Activated CD4-positive, alpha-beta T cell treated with anti-CD3 and anti-CD28 coated beads for 4 hours (primary cell): ENCODE measurements around the gene PRDM15.

Experiments used
- DNase-seq, 2 donors: peaks; one replicate each; pipeline ENCODE4 v3.0.0-alpha.2; 2020

The PRDM15 gene

GRCh38 chr21:41908829-41909228 is 29.7 kb upstream of the PRDM15 start:
- DNase-seq = no peak

DNA sequence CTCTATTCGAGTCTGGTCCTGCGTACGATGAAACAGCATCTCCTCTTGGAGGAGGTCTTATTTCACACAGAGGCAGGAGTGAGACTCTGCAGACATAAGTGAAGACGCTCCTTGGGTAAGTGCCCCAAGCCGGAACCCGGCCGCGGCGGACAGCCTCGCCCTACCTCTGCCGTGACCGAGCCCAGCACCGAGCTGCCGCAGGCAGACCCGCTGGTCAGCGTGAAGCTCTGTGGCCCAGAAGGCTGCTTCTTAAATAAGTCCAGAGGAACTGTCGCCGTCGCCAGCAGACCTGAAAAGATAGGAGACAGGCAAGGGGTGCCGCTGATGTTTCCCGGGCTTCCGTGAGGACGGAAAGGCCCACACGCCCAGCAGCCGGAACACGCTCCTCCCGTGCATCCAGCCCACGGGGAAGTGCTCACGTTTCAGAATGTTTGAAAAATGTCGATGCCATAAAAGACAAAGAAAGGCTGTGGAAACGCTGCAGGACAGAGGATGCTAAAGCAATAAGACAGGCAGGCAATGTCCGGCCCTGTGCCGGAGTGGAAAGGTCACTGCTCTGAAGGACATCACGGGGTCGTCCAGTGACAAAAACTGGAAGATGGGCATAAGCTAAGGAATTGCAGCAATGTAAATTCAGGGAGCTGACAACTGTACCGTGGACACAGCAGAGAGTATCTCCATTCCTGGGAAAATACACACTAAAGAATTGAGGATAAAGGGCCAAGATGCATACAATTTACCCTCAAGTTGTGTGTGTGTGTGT is 28.5 kb upstream of the PRDM15 start:
- DNase-seq = no peak

DNA sequence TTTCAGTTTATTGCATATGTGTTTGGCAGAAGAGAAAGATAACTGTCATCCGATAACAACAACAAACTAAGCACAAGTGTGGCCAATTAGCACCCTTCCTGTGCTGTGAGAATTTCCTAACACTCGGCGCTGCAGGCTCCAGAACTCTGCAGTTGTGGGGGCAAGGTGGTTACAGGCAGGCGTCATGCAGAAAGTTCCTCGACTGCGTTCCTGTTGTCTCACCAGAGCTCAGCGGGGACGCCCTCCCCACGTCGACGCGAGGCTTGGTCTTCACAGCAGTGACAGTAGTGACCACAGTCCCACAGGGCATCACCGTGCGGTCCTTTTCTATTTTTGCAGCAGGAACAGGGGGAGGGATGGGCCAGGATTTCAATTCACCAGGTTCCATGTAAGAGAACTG is 27.6 kb upstream of the PRDM15 start:
- no peak for DNase-seq

DNA sequence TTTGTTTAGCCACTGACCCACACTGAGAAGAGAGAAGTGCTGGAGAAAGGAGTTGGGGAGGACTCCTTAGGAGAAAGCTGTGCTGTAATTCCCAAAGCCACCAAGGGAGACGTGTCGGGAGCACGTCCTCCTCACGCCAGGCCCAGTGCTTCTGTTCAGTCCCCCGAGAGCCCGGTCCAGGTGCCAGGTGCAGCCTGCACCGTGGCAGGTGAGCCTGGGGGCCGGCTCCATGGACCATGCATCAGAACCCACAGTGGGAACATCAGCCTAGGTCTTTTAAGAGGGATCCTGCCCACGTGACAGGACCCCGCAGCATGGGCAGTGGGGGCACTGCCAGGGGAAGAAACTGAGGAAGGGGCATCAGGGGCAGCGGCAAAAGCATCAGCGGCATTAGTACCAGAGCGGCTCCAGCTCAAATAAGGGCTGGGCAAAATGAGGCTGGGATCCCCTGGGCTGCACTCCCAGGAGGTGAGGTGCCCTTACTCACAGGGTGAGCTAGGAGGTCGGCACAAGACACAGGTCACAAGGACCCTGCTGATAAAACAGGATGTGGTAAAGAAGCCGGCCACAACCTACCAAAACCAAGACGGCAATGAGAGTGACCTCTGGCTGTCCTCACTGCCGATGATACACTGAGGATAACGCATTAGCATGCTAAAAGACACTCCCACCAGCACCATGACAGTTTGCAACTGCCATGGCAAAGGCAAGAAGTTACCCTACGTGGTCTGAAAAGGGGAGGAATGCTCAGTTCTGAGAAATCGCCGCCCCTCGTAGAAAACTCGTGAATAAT is 24.6 kb upstream of the PRDM15 start:
- no peak for DNase-seq

DNA sequence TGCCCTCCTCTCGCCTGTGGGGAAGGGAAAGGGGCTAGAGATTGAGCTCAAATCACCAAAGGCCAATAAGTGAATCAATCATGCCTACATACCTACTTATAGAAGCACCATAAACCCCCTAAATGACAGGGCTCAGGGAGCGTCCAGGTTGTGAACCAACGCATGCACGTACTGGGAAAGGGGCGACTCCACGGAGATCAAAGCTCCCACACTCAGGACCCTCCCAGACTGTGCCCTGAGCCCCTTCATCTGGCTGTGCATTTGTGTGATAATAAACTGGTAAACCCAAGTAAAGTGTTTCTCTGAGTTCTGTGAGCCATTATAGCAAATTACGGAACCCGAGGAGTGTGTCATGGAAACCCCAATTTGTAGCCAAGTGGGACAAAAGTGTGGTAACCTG is 23.8 kb upstream of the PRDM15 start:
- no peak for DNase-seq

DNA sequence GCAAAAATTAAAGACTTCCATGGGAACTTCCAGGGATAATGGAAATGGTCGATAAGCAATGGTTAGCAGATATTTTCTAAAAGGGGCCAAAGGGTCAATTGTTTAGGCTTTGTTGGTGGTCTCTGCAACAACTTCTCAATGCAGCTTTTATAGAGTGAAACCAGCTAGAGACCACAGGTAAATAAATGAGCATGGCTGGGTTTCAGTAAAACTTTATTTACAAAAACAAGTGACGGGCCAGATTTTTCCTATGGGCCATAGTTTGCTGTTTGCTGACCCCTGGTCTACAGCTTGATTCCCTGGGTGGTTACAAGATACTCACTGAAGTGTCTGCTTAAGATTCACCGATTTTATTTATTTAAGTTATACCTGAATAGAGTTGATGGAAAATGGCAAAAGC is 22.6 kb upstream of the PRDM15 start:
- DNase-seq = no peak

DNA sequence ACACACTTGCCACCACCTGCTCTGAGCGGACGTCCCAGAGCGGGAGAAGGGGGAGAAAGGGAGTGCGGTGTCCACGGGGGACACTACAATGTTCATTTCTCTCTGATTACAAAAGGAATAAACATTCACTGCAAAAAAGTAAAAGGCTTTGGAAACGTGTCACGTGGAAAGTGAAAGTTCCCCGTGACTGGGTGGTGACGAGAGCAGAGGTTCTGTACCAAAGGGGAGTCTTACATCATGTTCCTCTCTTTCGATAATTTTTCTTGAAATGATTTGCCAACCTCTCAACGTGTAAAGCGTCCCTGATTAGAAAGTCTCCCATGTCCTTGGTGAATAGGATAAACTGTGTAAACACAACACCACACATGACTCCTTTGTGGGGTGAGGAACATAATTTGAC is 22.0 kb upstream of the PRDM15 start:
- no peak for DNase-seq

DNA sequence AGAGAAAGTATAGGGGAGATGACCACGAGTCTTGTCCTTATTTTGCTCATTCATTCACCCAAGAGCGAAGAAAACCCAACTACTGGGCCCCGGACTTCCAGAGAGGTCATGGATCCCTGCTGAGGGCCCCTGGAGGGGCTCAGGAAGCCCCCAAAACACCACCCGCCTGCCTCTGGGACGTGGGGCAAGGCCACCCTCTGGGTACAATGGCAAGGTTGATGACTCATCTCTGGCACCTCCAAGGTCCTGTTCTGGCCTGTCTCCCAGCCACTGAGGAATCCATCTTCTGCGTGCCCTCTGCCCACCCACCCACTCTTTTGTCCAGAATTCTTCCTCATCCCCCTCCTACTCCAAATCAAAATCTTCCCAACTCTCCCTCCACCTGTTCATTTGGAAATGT is 21.3 kb upstream of the PRDM15 start:
- DNase-seq = no peak

DNA sequence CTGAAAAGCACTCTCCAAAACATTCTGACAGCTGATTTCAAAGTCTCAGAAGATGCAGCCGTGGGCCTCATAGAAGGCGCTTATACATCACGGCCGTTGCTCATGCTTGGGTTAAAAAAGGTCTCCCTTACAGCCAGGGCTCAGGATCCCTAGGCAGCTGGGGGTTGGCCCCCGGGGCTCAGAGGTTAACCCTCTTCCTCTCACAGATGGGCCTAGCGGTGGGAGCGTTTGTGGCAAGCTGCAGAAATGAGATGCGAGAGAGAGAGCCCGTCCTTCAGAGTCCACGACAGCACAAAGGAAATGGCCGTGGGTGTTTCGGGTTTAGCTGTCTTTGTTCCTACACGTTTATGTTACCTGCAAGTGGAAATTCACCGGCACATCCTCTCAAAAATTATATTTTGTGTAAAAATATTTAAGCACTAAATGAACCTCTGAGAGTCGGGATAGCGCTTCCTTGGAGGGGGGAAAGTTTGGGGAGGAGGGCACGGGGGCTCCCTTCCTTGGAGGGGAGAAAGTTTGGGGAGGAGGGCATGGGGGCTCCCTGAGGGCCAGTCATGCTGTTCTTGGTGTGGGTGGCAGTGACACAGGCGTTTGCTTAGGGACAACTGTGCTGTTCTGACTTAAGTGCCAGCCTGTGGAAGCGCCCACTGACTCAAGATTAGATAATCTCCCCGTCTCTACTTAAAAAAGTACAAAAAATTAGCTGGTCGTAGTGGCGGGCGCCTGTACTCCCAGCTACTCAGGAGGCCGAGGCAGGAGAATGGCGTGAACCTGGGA is 20.5 kb upstream of the PRDM15 start:
- peak in 1 of 2 donors; percentile 41 for DNase-seq

DNA sequence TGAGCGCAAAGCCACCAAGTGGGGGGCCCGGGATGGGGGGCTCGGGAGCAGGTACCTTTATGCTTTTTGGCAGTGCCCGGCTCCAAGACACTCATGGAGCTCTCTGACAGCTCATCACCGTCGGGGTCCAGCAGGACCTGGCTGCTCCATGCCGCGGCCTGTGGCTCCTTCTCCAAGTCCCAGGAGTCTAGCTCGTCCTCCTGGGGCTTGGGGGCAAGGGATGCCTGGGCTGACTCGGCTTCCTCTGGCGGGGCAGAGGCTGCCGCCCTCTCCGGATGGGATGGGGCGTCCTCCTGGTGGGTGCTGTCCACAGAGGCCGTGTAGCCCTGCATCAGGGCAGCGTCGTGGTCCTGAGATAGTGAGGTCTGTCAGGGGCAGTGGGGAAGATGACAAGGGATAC is 19.9 kb upstream of the PRDM15 start:
- no peak for DNase-seq

DNA sequence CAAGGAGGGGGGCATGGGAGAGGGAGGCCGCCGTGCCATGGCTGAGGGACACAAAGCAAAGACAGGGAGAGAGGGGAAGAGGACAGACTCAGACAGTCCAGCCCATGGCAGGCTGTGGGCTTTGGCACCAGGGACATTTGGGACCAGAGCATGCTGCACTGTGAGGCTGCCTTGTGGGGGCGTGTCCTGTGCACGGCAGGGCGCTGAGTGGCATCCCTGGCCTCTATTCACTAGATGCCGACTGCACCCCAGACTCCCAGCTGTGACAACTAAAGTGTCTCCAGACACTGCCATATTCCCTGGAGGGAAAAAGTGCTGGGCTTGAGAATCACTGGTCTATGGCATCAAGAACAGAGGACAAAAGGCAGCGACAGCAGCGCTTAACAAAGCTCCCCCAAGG is 18.6 kb upstream of the PRDM15 start:
- no peak for DNase-seq

DNA sequence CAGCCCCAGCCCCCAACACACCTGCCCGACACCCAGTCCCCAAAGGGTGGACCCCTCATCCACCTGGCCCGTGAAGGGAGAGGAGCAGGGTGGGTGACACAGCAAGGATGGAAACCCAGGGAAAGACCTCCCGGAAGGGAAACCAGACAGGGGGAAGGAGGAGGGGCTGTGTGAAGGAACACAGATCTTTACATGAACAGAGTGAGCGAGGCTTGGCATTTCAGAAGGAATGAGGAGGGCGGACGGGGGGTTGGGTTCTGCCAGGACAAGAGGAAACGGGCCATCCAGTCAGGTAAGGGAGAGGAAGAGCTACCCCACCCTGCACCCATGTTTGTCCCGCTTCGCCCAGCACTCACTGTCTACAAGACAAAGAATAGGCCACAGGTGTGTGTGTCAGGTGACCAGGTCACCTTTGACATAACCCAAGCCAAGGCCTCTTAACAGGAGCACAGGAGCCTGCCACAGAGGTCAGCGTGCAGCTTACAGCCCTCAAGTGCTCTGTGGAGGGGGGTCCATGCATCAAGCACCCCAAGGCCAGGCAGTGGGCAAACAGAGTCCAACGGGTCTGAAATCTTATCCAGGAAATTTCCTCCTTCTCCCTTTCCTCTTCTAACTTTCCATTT is 18.0 kb upstream of the PRDM15 start:
- DNase-seq = no peak

GRCh38 chr21:41895643-41896493 is 16.7 kb upstream of the PRDM15 start:
- peak; percentile 53 to 62 for DNase-seq

- no peak for DNase-seq
Observed at GRCh38 chr21:41894922-41895557, 15.9 kb upstream of the PRDM15 start.

DNA sequence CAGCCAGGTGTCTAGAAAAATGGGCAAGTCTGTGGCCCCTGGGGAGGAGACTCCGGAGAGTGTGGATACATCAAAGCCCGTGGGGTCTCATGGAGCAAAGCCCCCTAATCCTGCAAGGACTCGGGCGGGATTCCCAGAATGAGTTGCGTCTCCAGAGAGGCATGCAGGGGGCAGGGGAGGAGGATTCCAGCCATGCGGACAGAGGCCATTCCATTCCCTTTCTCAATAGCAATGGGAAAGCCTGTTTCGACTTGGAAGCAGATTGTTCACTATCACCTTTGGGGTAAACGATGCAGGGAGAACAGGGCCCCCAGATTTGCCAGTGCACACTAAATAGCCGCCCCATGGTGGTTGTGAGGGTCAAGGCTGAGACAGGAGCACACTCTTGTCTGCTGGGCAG is 15.4 kb upstream of the PRDM15 start:
- DNase-seq = no peak

- no peak for DNase-seq
Observed at GRCh38 chr21:41892726-41893125, 13.6 kb upstream of the PRDM15 start.

DNA sequence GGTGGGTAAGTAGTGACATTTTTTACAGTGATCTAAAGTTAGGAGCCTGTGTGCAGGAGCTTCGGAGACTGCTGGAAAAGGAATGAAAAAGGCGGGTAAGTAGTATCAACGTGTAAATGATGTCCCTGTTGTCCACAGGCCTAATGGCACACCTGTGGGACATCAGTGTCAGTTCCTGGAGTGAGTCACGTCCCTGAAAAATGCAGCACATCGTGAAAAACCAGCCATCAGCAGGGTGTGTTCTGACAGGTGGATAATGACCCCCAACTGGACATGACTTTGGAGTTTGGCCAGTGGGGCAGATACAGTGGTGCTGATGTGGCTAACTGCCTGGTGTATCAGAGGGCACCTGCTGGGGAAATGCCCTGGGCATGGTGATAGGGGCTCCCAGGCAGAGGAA is 12.0 kb upstream of the PRDM15 start:
- no peak for DNase-seq

GRCh38 chr21:41890355-41890754 is 11.2 kb upstream of the PRDM15 start:
- DNase-seq = no peak

GRCh38 chr21:41888749-41889376 is 9.7 kb upstream of the PRDM15 start:
- DNase-seq = no peak

GRCh38 chr21:41887667-41888066 is 8.5 kb upstream of the PRDM15 start:
- DNase-seq = no peak

DNA sequence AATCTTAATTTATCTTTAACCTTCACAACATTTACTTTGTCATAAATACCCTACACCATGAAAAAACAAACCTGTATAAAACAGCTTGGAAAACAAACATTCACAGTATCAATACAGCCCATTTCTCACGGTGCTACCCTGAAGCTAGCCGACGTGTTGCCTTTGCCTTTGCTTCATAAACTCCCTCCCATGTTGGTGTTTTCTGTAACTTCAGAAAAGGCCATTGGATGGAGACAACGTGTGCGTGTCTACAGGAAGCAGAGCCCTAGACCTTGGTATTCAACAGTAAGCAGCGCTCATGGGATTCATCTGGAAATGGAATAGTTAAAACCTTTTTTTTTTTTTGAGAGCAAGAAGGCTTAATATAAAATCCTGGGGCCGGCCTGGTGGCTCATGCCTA is 7.2 kb upstream of the PRDM15 start:
- DNase-seq = no peak
